ENCODE measurements around the gene KCNJ10. TPM values are rescaled to one million over a fixed set of nuclear protein-coding genes. Genes with fewer than 3 reads are reported as not detected.

Gene KCNJ10
- polyA plus RNA-seq, 1 donor, result 0.52 TPM

- no peaks in the 10 kb centered on the region for H3K27me3 ChIP-seq (ENCODE audit: control insufficient read depth, insufficient read depth, low read length)
- H3K4me3 ChIP-seq (ENCODE audit: low read length), result no peak overlapping the region
- 50% methylated on average over 2 of the region's 5 CpGs for WGBS (ENCODE audit: insufficient coverage, low lambda C conversion rate)
- DNase-seq, result peak; percentile 71 to 79
- no peak overlapping the region for H3K27ac ChIP-seq (ENCODE audit: low read length)
- no peaks in the 10 kb centered on the region for H3K36me3 ChIP-seq (ENCODE audit: control insufficient read depth, insufficient read depth, low read length)
- H3K9me3 ChIP-seq (ENCODE audit: control insufficient read depth, low read depth, low read length), result no peaks in the 10 kb centered on the region
- peaks cover 64% of the 10 kb centered on the region for H3K4me1 ChIP-seq (ENCODE audit: control insufficient read depth, insufficient read depth, low read length)
Observed at GRCh38 chr1:160006312-160006940, 63.5 kb downstream of the KCNJ10 start.

- Histone ChIP-seq H3K36me3 (ENCODE audit: control insufficient read depth, insufficient read depth, low read length) (no peaks in the 10 kb centered on the region), H3K27me3 (ENCODE audit: control insufficient read depth, insufficient read depth, low read length) (no peaks in the 10 kb centered on the region), H3K4me1 (ENCODE audit: control insufficient read depth, insufficient read depth, low read length) (peaks cover 52% of the 10 kb centered on the region), H3K27ac (ENCODE audit: low read length) (peak overlapping the region; percentile 87), H3K9me3 (ENCODE audit: control insufficient read depth, low read depth, low read length) (no peaks in the 10 kb centered on the region), H3K4me3 (ENCODE audit: low read length) (no peak overlapping the region)
- no CpG with 5 or more reads among the region's 4 CpGs for WGBS (ENCODE audit: insufficient coverage, low lambda C conversion rate)
- no peak for DNase-seq
Observed at GRCh38 chr1:160005070-160005469, 64.9 kb downstream of the KCNJ10 start.

GRCh38 chr1:160004425-160004824, 65.5 kb downstream of the KCNJ10 start:
- Histone ChIP-seq H3K36me3 (ENCODE audit: control insufficient read depth, insufficient read depth, low read length) (no peaks in the 10 kb centered on the region), H3K4me3 (ENCODE audit: low read length) (no peak overlapping the region), H3K27me3 (ENCODE audit: control insufficient read depth, insufficient read depth, low read length) (no peaks in the 10 kb centered on the region), H3K9me3 (ENCODE audit: control insufficient read depth, low read depth, low read length) (no peaks in the 10 kb centered on the region), H3K27ac (ENCODE audit: low read length) (peak overlapping the region; percentile 87), H3K4me1 (ENCODE audit: control insufficient read depth, insufficient read depth, low read length) (peaks cover 46% of the 10 kb centered on the region)
- peak; percentile 76 to 92 for DNase-seq
- WGBS (ENCODE audit: insufficient coverage, low lambda C conversion rate), result no CpG with 5 or more reads among the region's 2 CpGs

- peak overlapping the region; percentile 87 for H3K27ac ChIP-seq (ENCODE audit: low read length)
- H3K27me3 ChIP-seq (ENCODE audit: control insufficient read depth, insufficient read depth, low read length), result no peaks in the 10 kb centered on the region
- no CpG with 5 or more reads among the region's 1 CpG for WGBS (ENCODE audit: insufficient coverage, low lambda C conversion rate)
- H3K4me3 ChIP-seq (ENCODE audit: low read length), result no peak overlapping the region
- H3K4me1 ChIP-seq (ENCODE audit: control insufficient read depth, insufficient read depth, low read length), result peaks cover 42% of the 10 kb centered on the region
- H3K36me3 ChIP-seq (ENCODE audit: control insufficient read depth, insufficient read depth, low read length), result no peaks in the 10 kb centered on the region
- no peak for DNase-seq
- no peaks in the 10 kb centered on the region for H3K9me3 ChIP-seq (ENCODE audit: control insufficient read depth, low read depth, low read length)
Observed at GRCh38 chr1:160004001-160004400, 66.0 kb downstream of the KCNJ10 start.

GRCh38 chr1:160001440-160001839, 68.5 kb downstream of the KCNJ10 start:
- Histone ChIP-seq H3K4me1 (ENCODE audit: control insufficient read depth, insufficient read depth, low read length) (peaks cover 32% of the 10 kb centered on the region), H3K9me3 (ENCODE audit: control insufficient read depth, low read depth, low read length) (no peaks in the 10 kb centered on the region), H3K36me3 (ENCODE audit: control insufficient read depth, insufficient read depth, low read length) (no peaks in the 10 kb centered on the region), H3K27me3 (ENCODE audit: control insufficient read depth, insufficient read depth, low read length) (no peaks in the 10 kb centered on the region), H3K4me3 (ENCODE audit: low read length) (no peak overlapping the region), H3K27ac (ENCODE audit: low read length) (no peak overlapping the region)
- no peak for DNase-seq
- WGBS (ENCODE audit: insufficient coverage, low lambda C conversion rate), result 67% methylated on average over 1 of the region's 2 CpGs

- peaks cover 16% of the 10 kb centered on the region for H3K4me1 ChIP-seq (ENCODE audit: control insufficient read depth, insufficient read depth, low read length)
- no peak overlapping the region for H3K4me3 ChIP-seq (ENCODE audit: low read length)
- no peaks in the 10 kb centered on the region for H3K36me3 ChIP-seq (ENCODE audit: control insufficient read depth, insufficient read depth, low read length)
- H3K9me3 ChIP-seq (ENCODE audit: control insufficient read depth, low read depth, low read length), result no peaks in the 10 kb centered on the region
- WGBS (ENCODE audit: insufficient coverage, low lambda C conversion rate), result no CpG with 5 or more reads among the region's 4 CpGs
- H3K27me3 ChIP-seq (ENCODE audit: control insufficient read depth, insufficient read depth, low read length), result no peaks in the 10 kb centered on the region
- no peak for DNase-seq
- no peak overlapping the region for H3K27ac ChIP-seq (ENCODE audit: low read length)
Observed at GRCh38 chr1:159999204-159999603, 70.8 kb downstream of the KCNJ10 start.

GRCh38 chr1:159996653-159997052, 73.3 kb downstream of the KCNJ10 start:
- Histone ChIP-seq H3K36me3 (ENCODE audit: control insufficient read depth, insufficient read depth, low read length) (no peaks in the 10 kb centered on the region), H3K27ac (ENCODE audit: low read length) (no peak overlapping the region)
- DNase-seq, result no peak

GRCh38 chr1:159994896-159995295, 75.1 kb downstream of the KCNJ10 start:
- no CpG with 5 or more reads among the region's 2 CpGs for WGBS (ENCODE audit: insufficient coverage, low lambda C conversion rate)
- Histone ChIP-seq H3K36me3 (ENCODE audit: control insufficient read depth, insufficient read depth, low read length) (no peaks in the 10 kb centered on the region), H3K4me1 (ENCODE audit: control insufficient read depth, insufficient read depth, low read length) (peaks cover 5% of the 10 kb centered on the region), H3K27me3 (ENCODE audit: control insufficient read depth, insufficient read depth, low read length) (no peaks in the 10 kb centered on the region), H3K9me3 (ENCODE audit: control insufficient read depth, low read depth, low read length) (no peaks in the 10 kb centered on the region), H3K4me3 (ENCODE audit: low read length) (no peak overlapping the region), H3K27ac (ENCODE audit: low read length) (no peak overlapping the region)
- no peak for DNase-seq

More at GRCh38 chr1:159996653-159997052, 73.3 kb downstream of the KCNJ10 start:
- Histone ChIP-seq H3K4me1 (ENCODE audit: control insufficient read depth, insufficient read depth, low read length) (peaks cover 5% of the 10 kb centered on the region), H3K9me3 (ENCODE audit: control insufficient read depth, low read depth, low read length) (no peaks in the 10 kb centered on the region), H3K27me3 (ENCODE audit: control insufficient read depth, insufficient read depth, low read length) (no peaks in the 10 kb centered on the region), H3K4me3 (ENCODE audit: low read length) (no peak overlapping the region)

GRCh38 chr1:159993911-159994310, 76.0 kb downstream of the KCNJ10 start:
- peaks cover 5% of the 10 kb centered on the region for H3K4me1 ChIP-seq (ENCODE audit: control insufficient read depth, insufficient read depth, low read length)
- no CpG with 5 or more reads among the region's 2 CpGs for WGBS (ENCODE audit: insufficient coverage, low lambda C conversion rate)
- H3K4me3 ChIP-seq (ENCODE audit: low read length), result no peak overlapping the region
- H3K27me3 ChIP-seq (ENCODE audit: control insufficient read depth, insufficient read depth, low read length), result no peaks in the 10 kb centered on the region
- H3K9me3 ChIP-seq (ENCODE audit: control insufficient read depth, low read depth, low read length), result no peaks in the 10 kb centered on the region
- H3K36me3 ChIP-seq (ENCODE audit: control insufficient read depth, insufficient read depth, low read length), result no peaks in the 10 kb centered on the region
- no peak for DNase-seq
- H3K27ac ChIP-seq (ENCODE audit: low read length), result no peak overlapping the region

GRCh38 chr1:159992161-159992560, 77.8 kb downstream of the KCNJ10 start:
- H3K9me3 ChIP-seq (ENCODE audit: control insufficient read depth, low read depth, low read length), result no peaks in the 10 kb centered on the region
- H3K27me3 ChIP-seq (ENCODE audit: control insufficient read depth, insufficient read depth, low read length), result no peaks in the 10 kb centered on the region
- no peaks in the 10 kb centered on the region for H3K36me3 ChIP-seq (ENCODE audit: control insufficient read depth, insufficient read depth, low read length)
- no peak overlapping the region for H3K4me3 ChIP-seq (ENCODE audit: low read length)
- peak overlapping the region; percentile 30 for H3K27ac ChIP-seq (ENCODE audit: low read length)
- peaks cover 5% of the 10 kb centered on the region for H3K4me1 ChIP-seq (ENCODE audit: control insufficient read depth, insufficient read depth, low read length)
- no peak for DNase-seq
- no CpG with 5 or more reads among the region's 1 CpG for WGBS (ENCODE audit: insufficient coverage, low lambda C conversion rate)

- Histone ChIP-seq H3K4me1 (ENCODE audit: control insufficient read depth, insufficient read depth, low read length) (peaks cover 5% of the 10 kb centered on the region), H3K9me3 (ENCODE audit: control insufficient read depth, low read depth, low read length) (peaks cover 1% of the 10 kb centered on the region), H3K36me3 (ENCODE audit: control insufficient read depth, insufficient read depth, low read length) (no peaks in the 10 kb centered on the region), H3K27me3 (ENCODE audit: control insufficient read depth, insufficient read depth, low read length) (no peaks in the 10 kb centered on the region), H3K4me3 (ENCODE audit: low read length) (no peak overlapping the region), H3K27ac (ENCODE audit: low read length) (peak overlapping the region; percentile 19)
- WGBS (ENCODE audit: insufficient coverage, low lambda C conversion rate), result no CpG with 5 or more reads among the region's 4 CpGs
- peak in 1 of 2 donors; percentile 45 for DNase-seq
Observed at GRCh38 chr1:159991513-159991912, 78.4 kb downstream of the KCNJ10 start.
